AG08396 (cell line): ENCODE data around the gene ARHGAP10.
"Not testable (repeated sequence)": the region's sequence is repeated elsewhere in the genome, so short reads cannot be mapped to it uniquely, and the experiment has no call there.

ENCODE experiments used
- DNase-seq: peaks from one replicate; pipeline ENCODE4 v3.0.0; 2012; ENCODE audit warnings: low spot score, mixed read lengths

Gene ARHGAP10

GRCh38 chr4:147793569-147794313 is 61.9 kb downstream of the ARHGAP10 start:
- DNase-seq, result no peak

GRCh38 chr4:147794314-147794680 is 62.4 kb downstream of the ARHGAP10 start:
- DNase-seq, result no peak

GRCh38 chr4:147794787-147795413 is 63.0 kb downstream of the ARHGAP10 start:
- no peak for DNase-seq

GRCh38 chr4:147799057-147799456 is 67.2 kb downstream of the ARHGAP10 start:
- not testable (repeated sequence) for DNase-seq

- DNase-seq, result no peak
Observed at GRCh38 chr4:147799986-147800555, 68.2 kb downstream of the ARHGAP10 start.

- no peak for DNase-seq
Observed at GRCh38 chr4:147801820-147802219, 69.9 kb downstream of the ARHGAP10 start.

- DNase-seq, result no peak
Observed at GRCh38 chr4:147802346-147802745, 70.5 kb downstream of the ARHGAP10 start.

GRCh38 chr4:147805946-147806345 is 74.1 kb downstream of the ARHGAP10 start:
- no peak for DNase-seq

GRCh38 chr4:147808447-147808846 is 76.6 kb downstream of the ARHGAP10 start:
- no peak for DNase-seq

- DNase-seq, result no peak
Observed at GRCh38 chr4:147809211-147809610, 77.3 kb downstream of the ARHGAP10 start.

- DNase-seq, result no peak
Observed at GRCh38 chr4:147811878-147812277, 80.0 kb downstream of the ARHGAP10 start.

- DNase-seq, result no peak
Observed at GRCh38 chr4:147813109-147813773, 81.4 kb downstream of the ARHGAP10 start.

GRCh38 chr4:147813973-147814372 is 82.1 kb downstream of the ARHGAP10 start:
- no peak for DNase-seq

GRCh38 chr4:147814376-147814775 is 82.5 kb downstream of the ARHGAP10 start:
- DNase-seq, result no peak

- DNase-seq, result no peak
Observed at GRCh38 chr4:147815741-147816140, 83.9 kb downstream of the ARHGAP10 start.

GRCh38 chr4:147816382-147817254 is 84.7 kb downstream of the ARHGAP10 start:
- DNase-seq, result no peak

GRCh38 chr4:147820975-147821374 is 89.1 kb downstream of the ARHGAP10 start:
- DNase-seq, result no peak

GRCh38 chr4:147821555-147821954 is 89.7 kb downstream of the ARHGAP10 start:
- DNase-seq, result no peak

- no peak for DNase-seq
Observed at GRCh38 chr4:147822128-147822527, 90.2 kb downstream of the ARHGAP10 start.

- no peak for DNase-seq
Observed at GRCh38 chr4:147823130-147823529, 91.2 kb downstream of the ARHGAP10 start.

- DNase-seq, result no peak
Observed at GRCh38 chr4:147824316-147824715, 92.4 kb downstream of the ARHGAP10 start.

GRCh38 chr4:147824884-147825283 is 93.0 kb downstream of the ARHGAP10 start:
- DNase-seq, result no peak
